ENCODE results near the gene S100A14. TPM values are rescaled to one million over a fixed set of nuclear protein-coding genes. Genes with fewer than 3 reads are reported as not detected.
A peak's percentile ranks its signal among the peaks of the same experiment; 100 is the strongest.

Gene S100A14
- total and polyA plus RNA-seq, 9 of the 15 experiments (the other 6 are each of a cell fraction or from before 2014, with no cell fraction given): 0.10 to 0.64 (median 0.24) TPM; not detected in 3

DNA sequence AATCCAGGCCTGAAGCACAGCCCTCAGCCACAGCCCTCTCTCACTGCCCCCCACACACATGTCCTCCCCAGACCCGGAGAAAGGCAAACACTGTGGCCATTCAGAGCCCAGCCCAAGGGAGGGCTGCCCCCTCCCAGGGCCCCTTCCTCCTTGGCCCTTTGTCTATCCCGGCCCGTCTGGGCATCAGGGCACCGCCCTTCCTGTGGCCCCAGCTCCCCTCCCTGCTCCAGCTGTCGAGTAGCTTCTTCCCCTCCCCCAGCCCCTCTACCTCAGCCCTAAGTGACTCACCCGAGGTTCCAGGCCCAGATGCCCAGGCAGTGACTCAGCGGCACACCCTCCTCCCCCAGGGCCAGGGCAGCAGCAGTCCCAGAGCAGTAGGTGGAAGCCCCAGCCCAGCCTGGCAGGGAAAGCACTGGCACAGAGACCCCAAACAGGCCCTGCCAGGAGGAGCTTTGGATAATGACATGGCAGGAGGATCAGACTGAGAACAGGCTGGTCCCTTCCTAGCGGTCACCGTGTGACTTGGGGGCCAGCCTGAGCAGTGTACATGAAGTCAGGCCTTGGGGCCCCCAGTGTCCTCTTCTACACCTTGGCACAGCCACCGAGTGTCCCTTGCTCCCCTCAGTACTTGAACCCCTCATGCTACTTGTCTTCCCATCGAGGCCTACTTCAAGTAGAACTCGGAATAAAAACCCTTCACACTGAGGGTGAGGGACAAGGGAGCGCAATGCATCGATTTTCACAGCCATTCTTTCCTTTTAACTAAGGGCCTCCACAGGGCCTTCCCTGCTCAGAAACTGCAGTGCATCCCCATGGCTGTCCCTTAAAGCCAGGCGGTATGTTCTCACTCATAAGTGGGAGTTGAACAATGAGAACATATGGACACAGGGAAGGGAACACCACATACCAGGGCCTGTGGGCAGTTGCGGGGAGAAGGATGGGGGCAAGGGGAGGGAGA, 49.4 kb downstream of the S100A14 start (continued):
- TF ChIP-seq FOXK2 (conservative IDR thresholded peaks at IDR 0.05 in 1 of 2, IDR thresholded peaks at IDR 0.05 in 1 of 2; ENCODE audit: low read depth in 2 of 2) (0 out of 4 replicates have a peak, but pooled peaks of 1 of the 2 experiments have one; percentile 34), NCOA6 (IDR thresholded peaks at IDR 0.05) (peak; percentile 42; the same call in 1 of the 2 replicates), PCBP2 (IDR thresholded peaks at IDR 0.05; ENCODE audit: low read depth, low read length, poor library complexity, severe bottlenecking) (no peak), EP300 (IDR thresholded peaks at IDR 0.05; ENCODE audit: low read length) (peak; percentile 80), JUN (IDR thresholded peaks at IDR 0.05; ENCODE audit: borderline replicate concordance, low read depth, low read length) (peak; percentile 99), JUN (CRISPR knock-in tag; IDR thresholded peaks at IDR 0.05; ENCODE audit: borderline replicate concordance) (peak; percentile 95), ZNF583 (CRISPR knock-in tag; IDR thresholded peaks at IDR 0.05) (peak; percentile 43; the same call in 1 of the 2 replicates), ZNF668 (CRISPR knock-in tag; IDR thresholded peaks at IDR 0.05) (peak; percentile 77; the same call in 1 of the 2 replicates), ZNF584 (CRISPR knock-in tag; IDR thresholded peaks at IDR 0.05; ENCODE audit: low read depth) (no peak), SIRT6 (IDR thresholded peaks at IDR 0.05; ENCODE audit: low read depth, low read length) (no peak), ZBED1 (IDR thresholded peaks at IDR 0.05) (no peak), MCM5 (IDR thresholded peaks at IDR 0.05; ENCODE audit: low read depth) (no peak), ZEB2 (IDR thresholded peaks at IDR 0.05) (peak; percentile 56; the same call in 1 of the 2 replicates), ATF1 (CRISPR knock-in tag; IDR thresholded peaks at IDR 0.05) (no peak), ATF1 (tag; IDR thresholded peaks at IDR 0.05) (peak; percentile 38), RB1 (IDR thresholded peaks at IDR 0.05; ENCODE audit: low read depth) (peak; percentile 23; the same call in 1 of the 2 replicates), E2F3 (CRISPR knock-in tag; IDR thresholded peaks at IDR 0.05) (no peak), CTBP1 (IDR thresholded peaks at IDR 0.05; ENCODE audit: borderline replicate concordance) (peak; percentile 94), NONO (IDR thresholded peaks at IDR 0.05; ENCODE audit: low read depth in 2 of 2, low read length in 1 of 2) (0 out of 4 replicates have a peak, but pooled peaks of 1 of the 2 experiments have one; percentile 46), RCOR1 (IDR thresholded peaks at IDR 0.05; ENCODE audit: borderline replicate concordance in 1 of 2, low read depth in 2 of 2, low read length in 2 of 2) (peak; percentile 16 to 85; a peak in 2 of 4 replicates), RBM22 (IDR thresholded peaks at IDR 0.05; ENCODE audit: low read depth, low read length, poor library complexity, severe bottlenecking) (no peak)
- TF ChIP-seq, protein P1, sequence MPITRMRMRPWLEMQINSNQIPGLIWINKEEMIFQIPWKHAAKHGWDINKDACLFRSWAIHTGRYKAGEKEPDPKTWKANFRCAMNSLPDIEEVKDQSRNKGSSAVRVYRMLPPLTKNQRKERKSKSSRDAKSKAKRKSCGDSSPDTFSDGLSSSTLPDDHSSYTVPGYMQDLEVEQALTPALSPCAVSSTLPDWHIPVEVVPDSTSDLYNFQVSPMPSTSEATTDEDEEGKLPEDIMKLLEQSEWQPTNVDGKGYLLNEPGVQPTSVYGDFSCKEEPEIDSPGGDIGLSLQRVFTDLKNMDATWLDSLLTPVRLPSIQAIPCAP (CRISPR knock-in tag; IDR thresholded peaks at IDR 0.05; ENCODE audit: borderline replicate concordance): no peak
- TF ChIP-seq, protein P2, sequence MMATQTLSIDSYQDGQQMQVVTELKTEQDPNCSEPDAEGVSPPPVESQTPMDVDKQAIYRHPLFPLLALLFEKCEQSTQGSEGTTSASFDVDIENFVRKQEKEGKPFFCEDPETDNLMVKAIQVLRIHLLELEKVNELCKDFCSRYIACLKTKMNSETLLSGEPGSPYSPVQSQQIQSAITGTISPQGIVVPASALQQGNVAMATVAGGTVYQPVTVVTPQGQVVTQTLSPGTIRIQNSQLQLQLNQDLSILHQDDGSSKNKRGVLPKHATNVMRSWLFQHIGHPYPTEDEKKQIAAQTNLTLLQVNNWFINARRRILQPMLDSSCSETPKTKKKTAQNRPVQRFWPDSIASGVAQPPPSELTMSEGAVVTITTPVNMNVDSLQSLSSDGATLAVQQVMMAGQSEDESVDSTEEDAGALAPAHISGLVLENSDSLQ (IDR thresholded peaks at IDR 0.05): 0 out of 2 replicates have a peak, but pooled peaks have one; percentile 25
- TF ChIP-seq, protein P3, sequence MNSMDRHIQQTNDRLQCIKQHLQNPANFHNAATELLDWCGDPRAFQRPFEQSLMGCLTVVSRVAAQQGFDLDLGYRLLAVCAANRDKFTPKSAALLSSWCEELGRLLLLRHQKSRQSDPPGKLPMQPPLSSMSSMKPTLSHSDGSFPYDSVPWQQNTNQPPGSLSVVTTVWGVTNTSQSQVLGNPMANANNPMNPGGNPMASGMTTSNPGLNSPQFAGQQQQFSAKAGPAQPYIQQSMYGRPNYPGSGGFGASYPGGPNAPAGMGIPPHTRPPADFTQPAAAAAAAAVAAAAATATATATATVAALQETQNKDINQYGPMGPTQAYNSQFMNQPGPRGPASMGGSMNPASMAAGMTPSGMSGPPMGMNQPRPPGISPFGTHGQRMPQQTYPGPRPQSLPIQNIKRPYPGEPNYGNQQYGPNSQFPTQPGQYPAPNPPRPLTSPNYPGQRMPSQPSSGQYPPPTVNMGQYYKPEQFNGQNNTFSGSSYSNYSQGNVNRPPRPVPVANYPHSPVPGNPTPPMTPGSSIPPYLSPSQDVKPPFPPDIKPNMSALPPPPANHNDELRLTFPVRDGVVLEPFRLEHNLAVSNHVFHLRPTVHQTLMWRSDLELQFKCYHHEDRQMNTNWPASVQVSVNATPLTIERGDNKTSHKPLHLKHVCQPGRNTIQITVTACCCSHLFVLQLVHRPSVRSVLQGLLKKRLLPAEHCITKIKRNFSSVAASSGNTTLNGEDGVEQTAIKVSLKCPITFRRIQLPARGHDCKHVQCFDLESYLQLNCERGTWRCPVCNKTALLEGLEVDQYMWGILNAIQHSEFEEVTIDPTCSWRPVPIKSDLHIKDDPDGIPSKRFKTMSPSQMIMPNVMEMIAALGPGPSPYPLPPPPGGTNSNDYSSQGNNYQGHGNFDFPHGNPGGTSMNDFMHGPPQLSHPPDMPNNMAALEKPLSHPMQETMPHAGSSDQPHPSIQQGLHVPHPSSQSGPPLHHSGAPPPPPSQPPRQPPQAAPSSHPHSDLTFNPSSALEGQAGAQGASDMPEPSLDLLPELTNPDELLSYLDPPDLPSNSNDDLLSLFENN (IDR thresholded peaks at IDR 0.05; ENCODE audit: low read depth in 2 of 2, low read length in 2 of 2): peak in 1 of 2 experiments; percentile 46; a peak in 1 of 4 replicates

Measured in K562 (cell line).